Stimulated activated CD4-positive, alpha-beta T cell treated with anti-CD3 and anti-CD28 coated beads, Interleukin-1b, Interleukin-23, amount 100 ng/mL, for 24 hours (primary cell): ENCODE measurements around the gene ZNF462.
"Not testable (repeated sequence)": the region's sequence is repeated elsewhere in the genome, so short reads cannot be mapped to it uniquely, and the experiment has no call there.

Experiments
- DNase-seq, 4 experiments: peaks; one replicate each; pipeline ENCODE4 v3.0.0-alpha.2; 2020; ENCODE audit warnings: low read depth in 4 of 4, low spot score in 1 of 4

ZNF462 gene

DNA sequence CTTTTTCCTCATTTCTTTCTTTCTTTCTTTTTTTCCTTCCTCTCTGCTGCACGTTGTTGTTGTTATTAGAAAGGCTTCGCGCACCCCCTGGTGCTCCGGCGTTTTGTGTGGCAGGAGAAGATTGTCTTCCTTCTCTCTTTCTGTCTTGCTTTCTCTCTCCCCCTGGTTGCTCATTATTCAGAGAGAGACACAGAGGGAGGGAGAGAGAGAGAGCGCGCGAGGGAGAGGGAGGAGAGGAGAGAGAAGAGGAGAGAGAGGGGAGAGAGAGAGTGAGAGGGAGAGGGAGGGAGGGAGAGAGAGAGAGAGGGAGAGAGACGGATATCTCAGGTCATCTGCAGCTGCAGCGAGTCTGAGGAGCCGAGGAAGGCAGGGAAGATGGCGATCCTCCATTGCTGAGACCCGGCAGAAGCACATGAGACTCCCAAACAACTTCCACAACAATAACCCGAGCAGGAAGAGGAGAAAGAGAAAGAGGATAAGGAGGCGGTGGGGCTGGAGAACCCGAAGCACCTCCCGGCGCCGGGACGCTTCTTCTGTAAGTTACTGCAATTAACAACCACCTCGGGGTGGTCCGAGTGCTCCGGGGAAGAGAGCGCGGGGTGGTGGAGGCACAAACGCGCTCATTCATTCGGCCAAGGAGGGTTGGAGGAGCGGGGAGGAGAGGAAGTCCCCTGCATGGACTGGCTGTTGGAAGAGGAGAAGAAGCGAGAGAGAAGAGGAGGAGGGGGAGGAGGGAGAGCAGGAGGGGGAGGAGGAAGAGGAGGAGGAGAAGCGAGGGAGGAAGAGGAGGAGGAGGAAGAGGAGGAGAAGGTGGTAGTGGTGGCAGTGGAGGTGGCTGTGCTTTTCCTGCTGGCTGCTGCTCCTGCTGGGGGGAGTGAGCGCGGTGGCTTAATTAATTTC, at the start of gene ZNF462:
ZNF462 (plus strand) TSS at position 346 of the 900 bp plus-strand sequence. CDS start 60,218 bp downstream, outside the sequence.
- DNase-seq, result no peak

DNA sequence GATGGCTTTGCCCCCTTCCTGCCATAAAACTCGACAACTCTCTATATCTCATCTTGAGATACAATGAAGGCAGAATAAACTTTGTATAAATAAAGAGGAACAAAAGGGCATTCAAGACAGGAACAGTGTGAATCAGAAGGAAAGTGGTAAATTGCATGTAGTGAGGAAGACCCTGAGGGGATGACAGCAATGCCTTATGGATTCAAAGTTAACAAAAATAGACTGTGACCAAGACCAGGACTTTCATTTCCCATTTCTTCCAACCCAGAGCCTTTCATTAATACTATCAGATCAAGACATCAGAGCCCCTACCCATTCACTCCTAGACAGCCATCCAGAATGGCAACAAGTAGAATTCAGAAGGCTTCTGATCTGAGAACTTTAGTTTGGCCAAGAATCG, 46.4 kb upstream of the ZNF462 start:
- DNase-seq, result no peak

GRCh38 chr9:106818034-106818433, 44.9 kb upstream of the ZNF462 start:
- DNase-seq, result no peak

DNA sequence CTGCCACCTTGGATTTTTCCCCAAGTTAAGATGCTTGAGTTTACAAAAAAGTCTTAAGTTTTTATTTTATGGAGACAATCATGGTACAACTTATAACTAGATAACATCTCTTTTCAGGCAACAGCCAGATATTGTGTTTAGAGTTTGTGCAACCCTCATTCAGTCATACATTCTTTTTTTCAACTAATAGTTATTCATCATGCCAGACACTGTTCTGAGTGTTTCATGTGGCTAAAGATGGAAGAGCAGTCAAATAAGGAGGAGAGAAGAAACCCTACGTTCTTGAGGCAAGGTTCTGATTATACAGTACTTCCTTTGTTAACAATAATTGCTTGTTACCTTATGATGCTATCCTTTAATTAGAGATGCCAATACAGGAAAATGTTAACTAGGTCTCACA, 42.1 kb upstream of the ZNF462 start:
- DNase-seq, result no peak

- DNase-seq, result no peak
Observed at GRCh38 chr9:106828070-106828469, 34.9 kb upstream of the ZNF462 start.

DNA sequence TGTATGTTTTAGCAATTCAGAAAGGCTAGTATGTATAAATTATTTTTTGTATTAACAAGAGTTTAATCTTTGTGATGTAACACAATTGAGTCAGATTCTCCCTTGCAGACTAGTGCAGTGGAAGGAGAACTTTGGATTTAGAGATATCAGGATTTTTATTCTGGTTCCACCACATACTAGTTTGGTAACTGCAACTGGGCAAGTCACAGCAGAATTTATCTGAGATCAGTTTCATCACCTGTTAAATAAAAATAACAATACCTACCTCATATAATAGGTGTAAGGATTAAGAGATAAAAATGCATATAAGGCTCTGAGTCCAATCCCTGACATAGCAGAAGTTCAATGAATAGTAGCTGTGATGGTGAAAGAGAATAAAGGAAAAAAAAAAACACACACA, 34.0 kb upstream of the ZNF462 start:
- no peak for DNase-seq

DNA sequence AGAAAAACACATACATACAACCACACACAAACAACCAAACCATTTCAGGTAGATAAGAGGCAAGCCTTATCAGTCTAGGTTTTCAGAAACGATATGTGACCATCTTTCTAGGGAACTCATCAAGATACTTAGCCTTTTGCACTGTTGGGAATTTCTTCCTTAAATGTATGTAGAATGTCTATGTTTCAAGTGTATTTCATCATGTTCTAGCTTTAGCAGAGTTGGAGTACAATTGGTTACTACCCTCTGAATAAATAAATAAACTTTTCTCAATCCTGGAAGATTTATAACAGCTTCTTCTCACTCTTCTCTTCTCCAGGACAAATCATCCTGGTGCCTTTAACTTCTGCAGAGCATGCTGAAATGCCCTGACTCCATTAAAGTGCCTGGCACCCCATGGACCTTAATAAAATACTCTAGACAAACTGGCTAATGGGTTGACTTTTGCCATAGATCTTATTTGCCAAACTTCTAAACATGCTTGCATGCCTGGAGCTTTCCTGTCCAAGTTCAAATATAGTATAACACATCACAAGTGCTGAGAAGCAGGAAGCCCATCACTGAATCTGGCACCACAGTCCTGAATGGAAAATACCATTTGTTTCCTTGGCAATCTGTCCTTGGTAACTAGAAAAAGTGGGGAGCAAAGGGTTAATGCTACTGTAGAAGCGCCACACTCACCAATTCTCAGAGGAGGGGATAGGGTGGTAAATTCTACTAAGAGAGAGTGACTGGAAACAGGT, 33.1 kb upstream of the ZNF462 start:
- DNase-seq, result no peak

GRCh38 chr9:106830527-106831150, 32.3 kb upstream of the ZNF462 start:
- no peak for DNase-seq

GRCh38 chr9:106834888-106835287, 28.1 kb upstream of the ZNF462 start:
- DNase-seq, result no peak

GRCh38 chr9:106835840-106836239, 27.1 kb upstream of the ZNF462 start:
- DNase-seq, result no peak

- DNase-seq, result no peak
Observed at GRCh38 chr9:106843371-106843770, 19.6 kb upstream of the ZNF462 start.

DNA sequence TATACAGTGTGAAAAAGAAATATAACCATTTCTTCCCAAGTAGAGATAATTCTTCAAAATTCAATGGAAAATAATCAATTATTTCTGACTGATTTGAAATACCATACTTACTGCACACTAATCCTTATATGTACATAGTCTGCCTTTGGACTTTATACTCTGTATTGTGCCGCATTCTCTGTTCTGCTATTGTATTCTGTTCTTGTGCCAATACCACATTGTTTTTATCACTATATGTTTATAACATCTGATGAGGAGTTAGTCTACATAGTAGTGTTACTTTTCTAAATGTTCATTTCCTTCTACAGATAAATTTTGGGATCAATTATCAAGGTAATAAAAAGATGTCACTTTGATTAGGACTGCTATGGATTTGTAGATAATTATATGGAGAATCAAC, 16.7 kb upstream of the ZNF462 start:
- no peak for DNase-seq

DNA sequence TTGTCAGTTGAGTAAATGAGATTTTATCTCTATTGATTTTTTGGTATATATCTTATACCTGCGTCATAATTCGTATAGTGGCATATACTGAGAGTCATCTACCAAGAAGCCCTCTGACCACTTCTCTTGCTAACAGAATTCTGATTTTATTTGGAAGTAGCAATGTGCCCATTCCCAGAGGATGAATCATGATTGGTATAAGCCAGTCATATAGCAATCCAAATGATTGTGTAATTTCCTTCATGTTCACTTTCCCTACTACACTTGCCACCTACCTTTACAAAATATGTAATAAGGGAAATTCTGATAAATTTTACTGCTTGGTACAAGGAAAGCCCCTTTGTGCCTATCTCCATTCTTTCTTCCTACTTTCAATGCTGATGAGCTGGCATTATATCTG, 16.1 kb upstream of the ZNF462 start:
- DNase-seq, result no peak

DNA sequence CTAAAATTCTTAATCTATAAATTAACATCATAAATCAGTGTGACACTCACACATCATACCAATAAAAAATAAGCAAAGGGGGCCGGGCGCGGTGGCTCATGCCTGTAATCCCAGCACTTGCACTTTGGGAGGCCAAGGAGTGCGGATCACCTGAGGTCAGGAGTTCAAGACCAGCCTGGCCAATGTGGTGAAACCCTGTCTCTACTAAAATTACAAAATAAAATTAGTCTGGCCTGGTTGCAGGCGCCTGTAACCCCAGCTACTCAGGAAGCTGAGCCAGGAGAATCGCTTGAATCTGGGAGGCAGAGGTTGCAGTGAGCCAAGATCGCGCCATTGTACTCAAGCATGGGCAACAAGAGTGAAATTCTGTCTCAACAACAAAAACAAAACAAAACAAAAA, 11.3 kb upstream of the ZNF462 start:
- DNase-seq, result not testable (repeated sequence)

GRCh38 chr9:106857811-106858470, 5.0 kb upstream of the ZNF462 start:
- DNase-seq, result no peak

DNA sequence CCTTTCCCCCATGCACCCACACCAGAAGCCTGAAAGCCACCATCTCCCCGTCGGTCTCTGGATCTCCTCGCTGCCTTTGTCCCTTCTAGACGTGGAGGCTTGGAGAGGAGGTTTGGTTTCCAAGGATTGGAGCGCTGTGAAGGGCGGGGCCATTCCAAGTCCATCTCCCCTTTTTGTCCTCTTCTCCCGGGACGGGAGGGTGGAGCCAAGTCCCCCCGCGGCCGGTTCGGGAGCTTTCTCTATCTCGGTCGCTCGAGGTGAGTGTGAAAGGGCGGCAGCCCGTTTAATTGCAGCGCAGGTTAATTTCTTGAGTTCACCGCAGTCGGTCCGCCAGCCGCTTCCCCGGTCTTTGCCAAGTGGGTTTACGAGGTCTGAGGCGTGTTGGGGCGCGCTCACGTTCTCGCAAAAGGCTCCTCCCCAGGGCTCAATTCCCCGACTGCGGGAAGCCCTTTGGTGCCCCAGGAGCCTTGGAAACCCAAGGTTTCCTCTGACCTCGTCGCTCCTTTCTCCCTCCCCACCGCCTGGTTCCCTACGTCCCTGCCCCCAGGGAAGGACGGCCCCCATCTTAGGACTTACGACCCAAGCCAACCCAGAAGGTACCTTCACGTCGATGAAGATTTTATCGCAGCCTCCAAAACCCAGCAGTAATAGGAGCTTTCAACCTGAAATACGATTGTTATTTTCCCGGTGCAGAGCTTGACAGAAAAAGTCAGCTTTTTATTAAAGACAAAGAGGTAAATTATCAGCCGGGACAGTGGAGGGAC, 2.8 kb upstream of the ZNF462 start:
- DNase-seq, result no peak

DNA sequence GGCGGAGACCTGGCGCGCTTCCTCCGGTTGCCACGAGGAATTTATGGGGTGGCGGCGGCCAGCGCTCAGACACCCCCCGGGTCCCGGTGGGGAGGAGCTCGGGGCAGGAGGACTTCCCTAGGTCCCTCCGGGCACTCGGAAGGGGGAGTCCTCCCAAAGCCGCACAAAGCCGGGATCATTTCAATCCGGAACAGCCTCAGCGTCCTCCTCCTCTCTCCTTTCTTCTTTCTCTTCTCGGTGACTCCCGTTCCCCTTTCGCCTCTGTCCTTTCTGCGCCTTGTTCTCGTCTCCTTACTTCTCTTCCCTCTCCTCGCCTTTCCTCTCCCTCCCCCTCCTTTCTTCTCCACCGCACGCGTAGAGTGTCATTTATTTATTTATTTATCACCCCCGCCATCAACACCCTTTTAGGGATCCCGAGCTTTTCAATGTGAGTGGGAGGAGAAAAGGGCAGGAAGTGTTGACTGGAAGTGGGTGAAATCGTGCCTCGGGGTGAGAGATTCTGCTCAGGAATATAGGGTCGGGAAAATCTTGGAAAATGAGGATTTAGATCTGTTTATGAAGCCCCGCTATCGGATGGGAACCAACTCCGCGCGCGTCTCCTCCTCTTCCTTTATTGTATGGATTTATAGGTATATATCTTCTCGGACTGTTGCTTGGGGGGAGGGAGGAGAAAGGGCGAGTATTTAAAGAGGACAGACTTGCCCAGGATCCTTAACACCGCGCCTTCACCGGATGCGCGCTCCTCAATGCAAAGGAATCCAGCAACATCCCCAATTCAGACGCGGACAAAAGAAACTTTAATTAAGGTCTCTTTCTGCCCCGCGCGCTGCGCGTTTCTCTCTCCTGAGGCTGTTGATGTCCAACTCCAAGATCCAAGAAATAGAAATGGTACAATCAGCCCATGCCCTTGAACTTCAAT, 2.0 kb upstream of the ZNF462 start:
- DNase-seq, result no peak

GRCh38 chr9:106861640-106862109, 1.3 kb upstream of the ZNF462 start:
- no peak for DNase-seq

- DNase-seq, result no peak
Observed at GRCh38 chr9:106862110-106862820, 701 bp upstream of the ZNF462 start.
